ENCODE data around the gene SLC18A3. TPM values are rescaled to one million over a fixed set of nuclear protein-coding genes. Genes with fewer than 3 reads are reported as not detected.

SLC18A3 gene
- total and polyA plus RNA-seq, 2 donors, result 0.07 TPM; not detected in 1

DNA sequence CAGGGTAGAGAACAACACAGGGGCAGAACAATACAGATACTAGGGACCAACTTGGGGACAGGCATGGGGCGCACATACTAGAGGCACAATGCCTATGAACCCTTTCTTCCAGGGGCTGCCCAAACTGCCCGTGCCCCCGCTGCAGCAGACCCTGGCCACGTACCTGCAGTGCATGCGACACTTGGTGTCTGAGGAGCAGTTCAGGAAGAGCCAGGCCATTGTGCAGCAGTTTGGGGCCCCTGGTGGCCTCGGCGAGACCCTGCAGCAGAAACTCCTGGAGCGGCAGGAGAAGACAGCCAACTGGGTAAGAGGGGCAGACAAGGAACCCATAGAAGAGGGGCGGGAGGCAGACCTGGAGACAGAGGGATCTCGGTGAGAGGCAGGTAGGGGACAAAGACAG lies 9.5 kb downstream of the SLC18A3 start:
- Histone ChIP-seq H3K27ac (ENCODE audit: low read depth in 1 of 2, low read length in 1 of 2) (no peak overlapping the region), H3K27me3 (ENCODE audit: control insufficient read depth in 2 of 2, insufficient read depth in 1 of 2, low read length in 1 of 2) (peaks cover 12 to 66% of the 10 kb centered on the region in 2 donors), H3K36me3 (ENCODE audit: control insufficient read depth in 2 of 2, insufficient read depth in 2 of 2, low read length in 1 of 2) (no peaks in the 10 kb centered on the region), H3K4me1 (ENCODE audit: control insufficient read depth in 2 of 2, insufficient read depth in 2 of 2, low read length in 2 of 2) (no peaks in the 10 kb centered on the region), H3K9me3 (ENCODE audit: control insufficient read depth in 2 of 2, insufficient read depth in 1 of 2, low read length in 1 of 2) (peaks cover 0 to 6% of the 10 kb centered on the region in 2 donors), H3K4me3 (ENCODE audit: low read length in 2 of 2) (no peak overlapping the region)
- DNase-seq (ENCODE audit: low read depth in 6 of 9, low spot score in 9 of 9), result no peak
- 69% methylated on average over 10 of the region's 10 CpGs for WGBS

- no peaks in the 10 kb centered on the region for H3K4me1 ChIP-seq (ENCODE audit: control insufficient read depth in 2 of 2, insufficient read depth in 2 of 2, low read length in 2 of 2)
- 93% methylated on average over 12 of the region's 12 CpGs for WGBS
- peaks cover 5 to 60% of the 10 kb centered on the region in 2 donors for H3K27me3 ChIP-seq (ENCODE audit: control insufficient read depth in 2 of 2, insufficient read depth in 1 of 2, low read length in 1 of 2)
- no peak overlapping the region for H3K4me3 ChIP-seq (ENCODE audit: low read length in 2 of 2)
- peaks cover 0 to 6% of the 10 kb centered on the region in 2 donors for H3K9me3 ChIP-seq (ENCODE audit: control insufficient read depth in 2 of 2, insufficient read depth in 1 of 2, low read length in 1 of 2)
- no peak overlapping the region for H3K27ac ChIP-seq (ENCODE audit: low read depth in 1 of 2, low read length in 1 of 2)
- H3K36me3 ChIP-seq (ENCODE audit: control insufficient read depth in 2 of 2, insufficient read depth in 2 of 2, low read length in 1 of 2), result no peaks in the 10 kb centered on the region
- DNase-seq (ENCODE audit: low read depth in 6 of 9, low spot score in 9 of 9), result no peak
Measured at GRCh38 chr10:49620286-49620810, 10.2 kb downstream of the SLC18A3 start.

DNA sequence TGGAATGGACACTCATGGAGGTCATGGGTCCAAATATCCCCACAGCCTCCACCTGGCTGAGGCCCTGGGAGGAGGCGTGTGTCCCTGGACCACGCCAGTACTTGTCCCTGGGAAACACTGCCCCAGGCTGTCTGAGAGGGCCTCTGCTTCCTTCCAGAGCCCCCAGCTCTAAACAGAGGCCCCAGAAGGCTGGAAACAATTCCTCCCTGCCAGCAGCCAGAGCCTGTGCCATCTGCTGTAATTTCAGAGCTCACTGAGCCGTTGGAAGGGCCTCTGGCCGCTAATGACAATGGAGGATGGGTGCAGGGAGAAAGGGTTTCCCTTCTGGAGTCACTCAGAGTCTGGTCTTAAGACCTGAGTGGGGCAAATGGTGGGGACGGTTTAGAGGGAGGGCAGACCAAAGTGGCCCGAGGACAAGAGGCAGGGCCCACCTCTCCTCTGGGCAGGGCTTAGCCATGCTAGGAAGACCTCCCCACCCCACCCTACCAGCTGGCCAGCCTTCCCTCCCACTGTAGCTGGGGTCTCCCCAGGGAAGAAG lies 10.8 kb downstream of the SLC18A3 start:
- H3K4me1 ChIP-seq (ENCODE audit: control insufficient read depth in 2 of 2, insufficient read depth in 2 of 2, low read length in 2 of 2), result no peaks in the 10 kb centered on the region
- no peaks in the 10 kb centered on the region for H3K36me3 ChIP-seq (ENCODE audit: control insufficient read depth in 2 of 2, insufficient read depth in 2 of 2, low read length in 1 of 2)
- WGBS, result 63% methylated on average over 6 of the region's 6 CpGs
- DNase-seq (ENCODE audit: low read depth in 6 of 9, low spot score in 9 of 9), result no peak
- peaks cover 0 to 6% of the 10 kb centered on the region in 2 donors for H3K9me3 ChIP-seq (ENCODE audit: control insufficient read depth in 2 of 2, insufficient read depth in 1 of 2, low read length in 1 of 2)
- no peak overlapping the region for H3K27ac ChIP-seq (ENCODE audit: low read depth in 1 of 2, low read length in 1 of 2)
- H3K27me3 ChIP-seq (ENCODE audit: control insufficient read depth in 2 of 2, insufficient read depth in 1 of 2, low read length in 1 of 2), result peaks cover under 1 to 56% of the 10 kb centered on the region in 2 donors
- H3K4me3 ChIP-seq (ENCODE audit: low read length in 2 of 2), result no peak overlapping the region

DNA sequence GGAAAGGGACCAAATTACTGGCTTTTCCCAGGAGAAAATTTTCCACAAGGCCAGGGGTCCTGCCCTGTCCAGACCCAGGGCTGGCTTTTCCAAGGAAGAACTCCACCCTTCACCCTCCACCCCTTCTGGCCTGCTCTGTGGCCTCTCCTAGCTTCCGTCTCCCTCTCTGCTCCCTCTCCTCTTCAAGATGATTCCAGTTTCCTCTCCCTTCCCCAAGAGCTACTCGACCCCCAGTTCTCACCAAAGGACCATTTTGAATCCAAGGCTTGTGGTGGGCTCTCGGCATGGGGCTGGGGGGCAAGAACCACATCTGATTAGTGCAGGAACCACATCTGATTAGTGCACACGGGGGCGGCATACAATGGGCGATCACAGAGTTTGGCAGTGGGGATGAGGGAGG lies 11.5 kb downstream of the SLC18A3 start:
- Histone ChIP-seq H3K4me3 (ENCODE audit: low read length in 2 of 2) (no peak overlapping the region), H3K27ac (ENCODE audit: low read depth in 1 of 2, low read length in 1 of 2) (no peak overlapping the region), H3K36me3 (ENCODE audit: control insufficient read depth in 2 of 2, insufficient read depth in 2 of 2, low read length in 1 of 2) (no peaks in the 10 kb centered on the region), H3K4me1 (ENCODE audit: control insufficient read depth in 2 of 2, insufficient read depth in 2 of 2, low read length in 2 of 2) (no peaks in the 10 kb centered on the region), H3K27me3 (ENCODE audit: control insufficient read depth in 2 of 2, insufficient read depth in 1 of 2, low read length in 1 of 2) (peaks cover 0 to 50% of the 10 kb centered on the region in 2 donors), H3K9me3 (ENCODE audit: control insufficient read depth in 2 of 2, insufficient read depth in 1 of 2, low read length in 1 of 2) (no peaks in the 10 kb centered on the region)
- DNase-seq (ENCODE audit: low read depth in 6 of 9, low spot score in 9 of 9), result no peak
- 61% methylated on average over 6 of the region's 6 CpGs for WGBS

DNA sequence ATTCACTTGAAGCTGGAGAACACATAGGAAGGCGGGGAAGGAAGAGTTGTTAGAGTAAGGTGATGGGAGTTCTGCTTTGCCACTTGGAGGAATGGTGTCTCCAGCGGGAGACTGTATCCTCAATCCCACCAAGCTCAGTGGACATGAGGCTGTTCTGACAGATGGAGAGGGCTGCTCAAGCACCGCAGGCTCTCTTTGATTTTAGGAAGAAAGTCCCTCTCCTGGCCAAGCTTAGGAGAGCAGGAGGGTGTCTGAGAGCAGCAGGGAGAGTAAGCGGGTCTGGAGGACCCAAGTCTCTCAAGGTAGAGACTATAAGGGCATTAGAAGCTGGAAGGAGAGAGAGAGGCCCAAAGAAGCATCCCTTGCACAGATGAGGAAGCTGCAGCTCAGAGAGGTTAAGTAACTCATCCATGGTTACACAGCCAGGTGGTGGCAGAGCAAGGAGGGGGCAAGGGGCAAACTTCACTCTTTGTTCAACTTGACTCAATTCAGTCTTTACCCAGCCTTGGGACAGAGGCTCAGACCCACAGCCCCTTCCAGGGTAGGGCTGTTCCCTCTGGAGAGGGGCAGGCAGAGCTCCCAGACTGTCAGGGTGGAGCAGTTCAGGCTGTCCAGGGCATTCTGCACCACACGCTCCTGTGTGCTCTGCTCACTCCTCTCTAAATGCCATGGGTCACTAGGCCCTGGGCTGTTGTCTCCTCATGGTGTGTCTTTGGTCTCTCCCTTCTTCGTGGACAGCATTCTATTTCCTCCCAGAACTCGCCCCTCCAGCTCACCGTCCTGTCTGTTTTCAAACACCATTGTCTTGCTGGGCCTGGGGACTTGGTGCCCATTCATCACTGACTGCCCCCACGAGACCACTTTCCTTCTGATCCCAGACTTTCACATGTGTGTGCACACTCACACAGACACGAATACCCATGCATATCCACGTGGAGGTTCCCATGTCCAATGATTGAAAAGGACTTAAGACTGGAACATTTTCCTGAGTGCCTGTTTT lies 12.6 kb downstream of the SLC18A3 start:
- DNase-seq (ENCODE audit: low read depth in 6 of 9, low spot score in 9 of 9), result no peak
- Histone ChIP-seq H3K27me3 (ENCODE audit: control insufficient read depth in 2 of 2, insufficient read depth in 1 of 2, low read length in 1 of 2) (peaks cover 0 to 38% of the 10 kb centered on the region in 2 donors), H3K4me1 (ENCODE audit: control insufficient read depth in 2 of 2, insufficient read depth in 2 of 2, low read length in 2 of 2) (no peaks in the 10 kb centered on the region), H3K4me3 (ENCODE audit: low read length in 2 of 2) (no peak overlapping the region), H3K27ac (ENCODE audit: low read depth in 1 of 2, low read length in 1 of 2) (no peak overlapping the region), H3K9me3 (ENCODE audit: control insufficient read depth in 2 of 2, insufficient read depth in 1 of 2, low read length in 1 of 2) (no peaks in the 10 kb centered on the region), H3K36me3 (ENCODE audit: control insufficient read depth in 2 of 2, insufficient read depth in 2 of 2, low read length in 1 of 2) (no peaks in the 10 kb centered on the region)
- WGBS, result 77% methylated on average over 11 of the region's 11 CpGs

DNA sequence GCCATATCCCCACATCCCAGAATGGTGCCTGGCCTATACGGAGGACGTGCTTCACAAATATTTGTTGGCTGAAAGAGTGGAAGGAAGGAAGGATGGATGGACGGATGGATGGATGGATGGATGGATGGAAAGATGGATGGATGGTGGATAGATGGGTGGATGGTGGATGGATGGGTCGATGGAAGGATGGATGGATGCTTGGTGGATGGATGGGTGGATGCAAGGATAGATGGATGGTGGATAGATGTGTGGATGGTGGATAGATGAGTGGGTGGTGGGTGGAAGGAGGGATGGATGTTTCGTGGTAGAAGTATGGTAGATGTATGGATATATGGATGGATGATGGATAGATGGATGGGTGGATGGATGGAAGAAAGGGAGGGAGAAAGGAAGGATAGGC lies 14.5 kb downstream of the SLC18A3 start:
- Histone ChIP-seq H3K27me3 (ENCODE audit: control insufficient read depth in 2 of 2, insufficient read depth in 1 of 2, low read length in 1 of 2) (peaks cover 0 to 24% of the 10 kb centered on the region in 2 donors), H3K4me1 (ENCODE audit: control insufficient read depth in 2 of 2, insufficient read depth in 2 of 2, low read length in 2 of 2) (no peaks in the 10 kb centered on the region), H3K36me3 (ENCODE audit: control insufficient read depth in 2 of 2, insufficient read depth in 2 of 2, low read length in 1 of 2) (no peaks in the 10 kb centered on the region), H3K9me3 (ENCODE audit: control insufficient read depth in 2 of 2, insufficient read depth in 1 of 2, low read length in 1 of 2) (no peaks in the 10 kb centered on the region), H3K27ac (ENCODE audit: low read depth in 1 of 2, low read length in 1 of 2) (no peak overlapping the region), H3K4me3 (ENCODE audit: low read length in 2 of 2) (no peak overlapping the region)
- DNase-seq (ENCODE audit: low read depth in 6 of 9, low spot score in 9 of 9), result no peak
- WGBS, result 85% methylated on average over 5 of the region's 5 CpGs

- H3K9me3 ChIP-seq (ENCODE audit: control insufficient read depth in 2 of 2, insufficient read depth in 1 of 2, low read length in 1 of 2), result no peaks in the 10 kb centered on the region
- 90% methylated on average over 10 of the region's 10 CpGs for WGBS
- no peaks in the 10 kb centered on the region for H3K36me3 ChIP-seq (ENCODE audit: control insufficient read depth in 2 of 2, insufficient read depth in 2 of 2, low read length in 1 of 2)
- peaks cover 0 to 18% of the 10 kb centered on the region in 2 donors for H3K27me3 ChIP-seq (ENCODE audit: control insufficient read depth in 2 of 2, insufficient read depth in 1 of 2, low read length in 1 of 2)
- no peak overlapping the region for H3K4me3 ChIP-seq (ENCODE audit: low read length in 2 of 2)
- H3K27ac ChIP-seq (ENCODE audit: low read depth in 1 of 2, low read length in 1 of 2), result no peak overlapping the region
- no peaks in the 10 kb centered on the region for H3K4me1 ChIP-seq (ENCODE audit: control insufficient read depth in 2 of 2, insufficient read depth in 2 of 2, low read length in 2 of 2)
- DNase-seq (ENCODE audit: low read depth in 6 of 9, low spot score in 9 of 9), result no peak
Measured at GRCh38 chr10:49625411-49625810, 15.3 kb downstream of the SLC18A3 start.

- no peak overlapping the region for H3K4me3 ChIP-seq (ENCODE audit: low read length in 2 of 2)
- H3K27me3 ChIP-seq (ENCODE audit: control insufficient read depth in 2 of 2, insufficient read depth in 1 of 2, low read length in 1 of 2), result peaks cover 0 to 12% of the 10 kb centered on the region in 2 donors
- DNase-seq (ENCODE audit: low read depth in 6 of 9, low spot score in 9 of 9), result no peak
- 93% methylated on average over 7 of the region's 7 CpGs for WGBS
- no peaks in the 10 kb centered on the region for H3K36me3 ChIP-seq (ENCODE audit: control insufficient read depth in 2 of 2, insufficient read depth in 2 of 2, low read length in 1 of 2)
- no peaks in the 10 kb centered on the region for H3K9me3 ChIP-seq (ENCODE audit: control insufficient read depth in 2 of 2, insufficient read depth in 1 of 2, low read length in 1 of 2)
- no peaks in the 10 kb centered on the region for H3K4me1 ChIP-seq (ENCODE audit: control insufficient read depth in 2 of 2, insufficient read depth in 2 of 2, low read length in 2 of 2)
- no peak overlapping the region for H3K27ac ChIP-seq (ENCODE audit: low read depth in 1 of 2, low read length in 1 of 2)
Measured at GRCh38 chr10:49627038-49627437, 16.9 kb downstream of the SLC18A3 start.

DNA sequence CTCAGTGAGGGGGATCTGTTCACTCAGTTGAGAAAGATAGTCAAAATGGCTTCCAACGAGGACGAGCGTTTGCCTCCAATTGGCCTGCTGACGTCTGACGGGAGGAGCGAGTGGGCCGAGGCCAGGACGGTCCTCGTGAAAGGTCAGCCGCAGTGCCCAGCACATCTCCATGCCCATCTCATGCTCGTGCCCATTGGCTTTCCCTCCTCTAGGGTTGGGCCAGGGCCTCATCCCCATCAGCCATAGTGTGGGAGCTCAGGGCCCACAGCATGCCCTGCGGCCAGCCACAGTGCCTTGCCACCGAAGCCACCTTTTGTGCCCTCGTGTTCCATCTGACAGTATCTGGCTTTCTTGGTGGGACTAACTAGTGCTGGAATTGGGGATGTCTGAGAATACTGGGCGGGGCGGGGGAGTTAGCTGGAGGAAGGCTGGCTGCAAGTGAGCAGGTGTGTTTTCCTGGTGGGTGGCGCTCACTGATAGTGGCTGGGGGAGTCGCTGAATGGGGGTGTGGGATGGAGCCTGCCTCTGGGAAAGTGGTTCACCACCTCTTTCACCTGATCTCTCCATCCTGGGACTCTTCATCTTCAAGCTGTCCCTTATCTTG lies 17.6 kb downstream of the SLC18A3 start:
- WGBS, result 93% methylated on average over 18 of the region's 18 CpGs
- Histone ChIP-seq H3K9me3 (ENCODE audit: control insufficient read depth in 2 of 2, insufficient read depth in 1 of 2, low read length in 1 of 2) (no peaks in the 10 kb centered on the region), H3K36me3 (ENCODE audit: control insufficient read depth in 2 of 2, insufficient read depth in 2 of 2, low read length in 1 of 2) (no peaks in the 10 kb centered on the region), H3K27ac (ENCODE audit: low read depth in 1 of 2, low read length in 1 of 2) (no peak overlapping the region), H3K4me3 (ENCODE audit: low read length in 2 of 2) (no peak overlapping the region), H3K27me3 (ENCODE audit: control insufficient read depth in 2 of 2, insufficient read depth in 1 of 2, low read length in 1 of 2) (peaks cover 0 to 14% of the 10 kb centered on the region in 2 donors), H3K4me1 (ENCODE audit: control insufficient read depth in 2 of 2, insufficient read depth in 2 of 2, low read length in 2 of 2) (no peaks in the 10 kb centered on the region)
- no peak for DNase-seq (ENCODE audit: low read depth in 6 of 9, low spot score in 9 of 9)

All from thymus (tissue), 11 donors.